ENCODE measurements around the gene HYAL3. TPM values are rescaled to one million over a fixed set of nuclear protein-coding genes. Genes with fewer than 3 reads are reported as not detected.

The HYAL3 gene
- total RNA-seq, 5 donors from 2014 or later (not counting 1 experiment from before 2014, with no cell fraction given): 2.6 to 6.2 (median 3.9) TPM

GRCh38 chr3:50267280-50267913 lies 31.8 kb downstream of the HYAL3 start:
- H3K27ac Mint-ChIP-seq: no peak overlapping the region
- H3K27me3 ChIP-seq (replicated peaks in 1 of 2; ENCODE audit: control insufficient read depth in 2 of 2, extremely low read depth in 1 of 2, insufficient read depth in 2 of 2, low read length in 1 of 2): peaks cover 0 to 41% of the 10 kb centered on the region in 2 experiments
- DNase-seq (no peak), ATAC-seq (replicated peaks in 1 of 4) (no peak)
- no peaks in the 10 kb centered on the region for H3K4me1 Mint-ChIP-seq
- H3K27ac ChIP-seq (ENCODE audit: low read length): no peak overlapping the region
- H3K4me1 ChIP-seq (ENCODE audit: control insufficient read depth in 1 of 2, extremely low read depth in 1 of 2, insufficient read depth in 2 of 2, low read length in 2 of 2): no peaks in the 10 kb centered on the region
- no peaks in the 10 kb centered on the region for H3K36me3 ChIP-seq (ENCODE audit: control insufficient read depth in 2 of 2, extremely low read depth in 1 of 2, insufficient read depth in 1 of 2, low read length in 1 of 2)
- no peaks in the 10 kb centered on the region for H3K9me3 Mint-ChIP-seq
- H3K27me3 Mint-ChIP-seq: peaks cover 3% of the 10 kb centered on the region in 2 donors
- ChIA-PET CTCF (no interaction called here), POLR2A (no interaction called here)
- H3K4me3 ChIP-seq (ENCODE audit: control insufficient read depth in 1 of 2, extremely low read depth in 1 of 2, low read length in 1 of 2): no peak overlapping the region
- 14% methylated on average over 15 of the region's 22 CpGs for WGBS (ENCODE audit: insufficient coverage)
- no peaks in the 10 kb centered on the region for H3K9me3 ChIP-seq
- H3K36me3 Mint-ChIP-seq: no peaks in the 10 kb centered on the region
- H3K4me3 Mint-ChIP-seq: no peak overlapping the region

DNA sequence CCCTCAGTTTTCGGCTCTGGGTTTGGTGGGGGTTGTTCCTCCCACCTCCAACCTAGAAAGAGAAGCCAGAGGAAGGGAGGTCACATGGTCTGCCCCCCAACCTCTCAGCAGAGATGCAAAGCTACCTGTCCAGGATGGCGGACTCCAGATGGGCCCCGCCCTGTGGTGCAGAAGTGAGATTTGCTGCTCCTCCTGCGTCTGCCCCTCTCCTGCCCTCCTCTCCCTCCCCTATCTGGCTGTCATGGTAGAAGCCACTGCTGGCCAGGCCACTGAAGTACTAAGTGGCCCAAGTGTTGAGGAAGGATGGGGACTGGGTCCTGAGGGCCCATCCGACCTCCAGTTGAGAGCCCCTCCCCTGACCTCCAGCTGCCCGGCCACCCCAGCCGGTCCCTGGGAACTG lies 32.4 kb downstream of the HYAL3 start:
- Histone ChIP-seq H3K4me1 (ENCODE audit: control insufficient read depth in 1 of 2, extremely low read depth in 1 of 2, insufficient read depth in 2 of 2, low read length in 2 of 2) (no peaks in the 10 kb centered on the region), H3K27me3 (replicated peaks in 1 of 2; ENCODE audit: control insufficient read depth in 2 of 2, extremely low read depth in 1 of 2, insufficient read depth in 2 of 2, low read length in 1 of 2) (peaks cover 0 to 41% of the 10 kb centered on the region in 2 experiments), H3K27ac (ENCODE audit: low read length) (no peak overlapping the region), H3K9me3 (no peaks in the 10 kb centered on the region), H3K36me3 (ENCODE audit: control insufficient read depth in 2 of 2, extremely low read depth in 1 of 2, insufficient read depth in 1 of 2, low read length in 1 of 2) (no peaks in the 10 kb centered on the region), H3K4me3 (ENCODE audit: control insufficient read depth in 1 of 2, extremely low read depth in 1 of 2, low read length in 1 of 2) (no peak overlapping the region)
- H3K4me1 Mint-ChIP-seq: no peaks in the 10 kb centered on the region
- H3K36me3 Mint-ChIP-seq: no peaks in the 10 kb centered on the region
- ChIA-PET CTCF (no interaction called here), POLR2A (no interaction called here)
- H3K27ac Mint-ChIP-seq: no peak overlapping the region
- ATAC-seq (replicated peaks in 1 of 4): no peak
- DNase-seq: no peak
- peaks cover 3% of the 10 kb centered on the region in 2 donors for H3K27me3 Mint-ChIP-seq
- no peak overlapping the region for H3K4me3 Mint-ChIP-seq
- WGBS (ENCODE audit: insufficient coverage): no CpG with 5 or more reads among the region's 7 CpGs
- H3K9me3 Mint-ChIP-seq: no peaks in the 10 kb centered on the region

GRCh38 chr3:50266017-50266416 lies 33.2 kb downstream of the HYAL3 start:
- ATAC-seq (replicated peaks in 1 of 4): no peak
- POLR2A ChIA-PET: no interaction called here
- 78% methylated on average over 6 of the region's 6 CpGs for WGBS (ENCODE audit: insufficient coverage)

DNA sequence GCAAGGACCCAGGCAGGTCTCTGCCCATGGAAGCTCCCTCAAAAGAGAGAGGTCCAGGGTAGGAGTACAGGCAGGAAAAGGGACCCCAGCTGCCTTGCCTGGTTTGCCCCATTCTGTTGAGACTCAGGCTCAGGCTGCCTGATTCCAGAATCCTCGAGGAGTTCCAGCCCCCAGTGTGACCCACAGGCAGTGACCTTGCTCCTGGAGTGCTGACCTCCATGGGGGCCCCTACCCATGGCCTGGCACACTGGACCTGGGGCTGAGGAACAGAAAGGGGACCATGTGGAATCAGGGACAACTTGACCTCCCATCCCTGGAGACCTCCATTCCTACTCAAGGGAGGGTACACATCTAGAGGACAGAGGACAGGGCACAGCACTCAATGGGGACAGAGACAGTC lies 33.6 kb downstream of the HYAL3 start:
- CTCF ChIA-PET: no interaction called here
- Histone ChIP-seq H3K4me1 (ENCODE audit: control insufficient read depth in 1 of 2, extremely low read depth in 1 of 2, insufficient read depth in 2 of 2, low read length in 2 of 2) (peaks cover 0 to 6% of the 10 kb centered on the region in 2 experiments), H3K27me3 (replicated peaks in 1 of 2; ENCODE audit: control insufficient read depth in 2 of 2, extremely low read depth in 1 of 2, insufficient read depth in 2 of 2, low read length in 1 of 2) (peaks cover 0 to 40% of the 10 kb centered on the region in 2 experiments), H3K9me3 (no peaks in the 10 kb centered on the region), H3K36me3 (ENCODE audit: control insufficient read depth in 2 of 2, extremely low read depth in 1 of 2, insufficient read depth in 1 of 2, low read length in 1 of 2) (no peaks in the 10 kb centered on the region), H3K27ac (ENCODE audit: low read length) (no peak overlapping the region), H3K4me3 (ENCODE audit: control insufficient read depth in 1 of 2, extremely low read depth in 1 of 2, low read length in 1 of 2) (no peak overlapping the region)
- POLR2A ChIA-PET: no interaction called here
- no peaks in the 10 kb centered on the region for H3K9me3 Mint-ChIP-seq
- 43% methylated on average over 1 of the region's 1 CpG for WGBS (ENCODE audit: insufficient coverage)
- H3K27ac Mint-ChIP-seq: no peak overlapping the region
- DNase-seq (no peak), ATAC-seq (replicated peaks in 1 of 4) (no peak)
- H3K36me3 Mint-ChIP-seq: no peaks in the 10 kb centered on the region
- H3K4me1 Mint-ChIP-seq: peaks cover 0 to 1% (median under 1%) of the 10 kb centered on the region in 3 donors
- H3K27me3 Mint-ChIP-seq: peaks cover 3% of the 10 kb centered on the region in 2 donors
- no peak overlapping the region for H3K4me3 Mint-ChIP-seq

More at GRCh38 chr3:50266017-50266416, 33.2 kb downstream of the HYAL3 start:
- Mint-ChIP-seq H3K4me1 (peaks cover 0 to 1% (median 0%) of the 10 kb centered on the region in 3 donors), H3K27me3 (peaks cover 3% of the 10 kb centered on the region in 2 donors), H3K27ac (no peak overlapping the region), H3K4me3 (no peak overlapping the region), H3K9me3 (no peaks in the 10 kb centered on the region), H3K36me3 (no peaks in the 10 kb centered on the region)
- Histone ChIP-seq H3K36me3 (ENCODE audit: control insufficient read depth in 2 of 2, extremely low read depth in 1 of 2, insufficient read depth in 1 of 2, low read length in 1 of 2) (no peaks in the 10 kb centered on the region), H3K27ac (ENCODE audit: low read length) (no peak overlapping the region), H3K4me3 (ENCODE audit: control insufficient read depth in 1 of 2, extremely low read depth in 1 of 2, low read length in 1 of 2) (no peak overlapping the region), H3K9me3 (no peaks in the 10 kb centered on the region), H3K27me3 (replicated peaks in 1 of 2; ENCODE audit: control insufficient read depth in 2 of 2, extremely low read depth in 1 of 2, insufficient read depth in 2 of 2, low read length in 1 of 2) (peaks cover 0 to 43% of the 10 kb centered on the region in 2 experiments), H3K4me1 (ENCODE audit: control insufficient read depth in 1 of 2, extremely low read depth in 1 of 2, insufficient read depth in 2 of 2, low read length in 2 of 2) (peaks cover 0 to 1% of the 10 kb centered on the region in 2 experiments)
- no peak for DNase-seq
- CTCF ChIA-PET: no interaction called here

DNA sequence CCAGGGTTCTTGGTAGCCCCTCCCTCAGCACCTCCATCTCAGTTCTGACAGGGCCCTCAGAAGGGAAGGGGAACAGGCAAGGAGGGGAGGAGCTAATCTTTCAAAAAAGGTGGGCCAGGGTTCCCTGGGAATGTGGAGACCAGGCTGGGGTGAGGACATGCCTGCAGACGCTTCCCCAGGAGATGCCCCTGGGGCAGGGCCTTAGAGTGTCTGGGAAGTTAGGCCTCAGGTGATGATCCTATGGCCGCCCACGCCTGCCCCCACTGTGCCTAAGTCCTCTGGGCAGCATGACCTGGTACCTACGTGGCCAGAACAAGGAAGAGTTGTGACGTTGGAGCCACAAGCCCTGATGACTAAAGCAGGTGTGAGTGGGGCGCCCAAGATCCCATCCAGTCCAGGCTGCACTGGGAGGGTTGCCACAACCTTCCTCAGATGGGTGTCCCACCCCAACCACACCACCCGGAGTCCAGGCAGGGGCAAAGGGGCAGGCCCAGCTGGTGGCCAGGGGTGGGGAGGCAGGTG lies 34.2 kb downstream of the HYAL3 start:
- Histone ChIP-seq H3K27me3 (replicated peaks in 1 of 2; ENCODE audit: control insufficient read depth in 2 of 2, extremely low read depth in 1 of 2, insufficient read depth in 2 of 2, low read length in 1 of 2) (peaks cover 0 to 40% of the 10 kb centered on the region in 2 experiments), H3K4me1 (ENCODE audit: control insufficient read depth in 1 of 2, extremely low read depth in 1 of 2, insufficient read depth in 2 of 2, low read length in 2 of 2) (peaks cover 0 to 10% of the 10 kb centered on the region in 2 experiments), H3K36me3 (ENCODE audit: control insufficient read depth in 2 of 2, extremely low read depth in 1 of 2, insufficient read depth in 1 of 2, low read length in 1 of 2) (no peaks in the 10 kb centered on the region), H3K9me3 (no peaks in the 10 kb centered on the region), H3K27ac (ENCODE audit: low read length) (no peak overlapping the region), H3K4me3 (ENCODE audit: control insufficient read depth in 1 of 2, extremely low read depth in 1 of 2, low read length in 1 of 2) (no peak overlapping the region)
- ChIA-PET POLR2A (interaction anchor here in 1 of 2 donors (0.6 kb wide), 1 partner anchor 23 kb away, joined by 5 read pairs; no protein-coding TSS in a partner anchor), CTCF (no interaction called here)
- ATAC-seq (replicated peaks in 1 of 4) (no peak), DNase-seq (no peak)
- no peaks in the 10 kb centered on the region for H3K36me3 Mint-ChIP-seq
- no peak overlapping the region for H3K27ac Mint-ChIP-seq
- 78% methylated on average over 6 of the region's 7 CpGs for WGBS (ENCODE audit: insufficient coverage)
- peaks cover 3% of the 10 kb centered on the region in 2 donors for H3K27me3 Mint-ChIP-seq
- H3K4me1 Mint-ChIP-seq: peaks cover 0 to 3% (median 1%) of the 10 kb centered on the region in 3 donors
- H3K4me3 Mint-ChIP-seq: no peak overlapping the region
- H3K9me3 Mint-ChIP-seq: no peaks in the 10 kb centered on the region

GRCh38 chr3:50264383-50264963 lies 34.7 kb downstream of the HYAL3 start:
- Histone ChIP-seq H3K4me1 (ENCODE audit: control insufficient read depth in 1 of 2, extremely low read depth in 1 of 2, insufficient read depth in 2 of 2, low read length in 2 of 2) (peaks cover 2 to 15% of the 10 kb centered on the region in 2 experiments), H3K9me3 (no peaks in the 10 kb centered on the region), H3K4me3 (ENCODE audit: control insufficient read depth in 1 of 2, extremely low read depth in 1 of 2, low read length in 1 of 2) (no peak overlapping the region), H3K36me3 (ENCODE audit: control insufficient read depth in 2 of 2, extremely low read depth in 1 of 2, insufficient read depth in 1 of 2, low read length in 1 of 2) (no peaks in the 10 kb centered on the region), H3K27ac (ENCODE audit: low read length) (no peak overlapping the region), H3K27me3 (replicated peaks in 1 of 2; ENCODE audit: control insufficient read depth in 2 of 2, extremely low read depth in 1 of 2, insufficient read depth in 2 of 2, low read length in 1 of 2) (peaks cover 0 to 39% of the 10 kb centered on the region in 2 experiments)
- Mint-ChIP-seq H3K4me1 (peaks cover 4 to 6% (median 6%) of the 10 kb centered on the region in 3 donors), H3K36me3 (no peaks in the 10 kb centered on the region), H3K4me3 (no peak overlapping the region), H3K9me3 (no peaks in the 10 kb centered on the region), H3K27me3 (peaks cover 3% of the 10 kb centered on the region in 2 donors), H3K27ac (no peak overlapping the region)
- DNase-seq (no peak), ATAC-seq (replicated peaks in 1 of 4) (no peak)
- ChIA-PET POLR2A (interaction anchor here in 1 of 2 donors (0.6 kb wide), 1 partner anchor 22 kb away, joined by 5 read pairs; no protein-coding TSS in a partner anchor), CTCF (no interaction called here)
- no CpG with 5 or more reads among the region's 7 CpGs for WGBS (ENCODE audit: insufficient coverage)
